ENCODE data around the gene KIAA0319L. TPM values are rescaled to one million over a fixed set of nuclear protein-coding genes. Genes with fewer than 3 reads are reported as not detected.
"Not testable (repeated sequence)": the region's sequence is repeated elsewhere in the genome, so short reads cannot be mapped to it uniquely, and the experiment has no call there.

Gene KIAA0319L
- total RNA-seq, 2 experiments from 2014 or later: 26.5 to 28.1 TPM

- POLR2A ChIA-PET: no interaction called here
These were observed 68.9 kb downstream of the KIAA0319L start for GRCh38 chr1:35488336-35488735.

GRCh38 chr1:35486858-35487408, 70.3 kb downstream of the KIAA0319L start:
- Mint-ChIP-seq H3K36me3 (ENCODE audit: low read depth) (peaks cover 22% of the 10 kb centered on the region), H3K27me3 (no peaks in the 10 kb centered on the region), H3K9me3 (ENCODE audit: low read depth) (peaks cover 17% of the 10 kb centered on the region), H3K27ac (no peak overlapping the region), H3K4me1 (peaks cover 12% of the 10 kb centered on the region), H3K4me3 (no peak overlapping the region)
- ATAC-seq: no peak
- intact Hi-C loops (cut with DNase I, micrococcal nuclease): no loop called here
- POLR2A ChIA-PET: no interaction called here
- CTCF ChIA-PET: interaction anchor here (0.7 kb wide), 1 partner anchor 223 kb away, joined by 3 read pairs; no protein-coding TSS in a partner anchor
- DNase-seq: no peak

More at GRCh38 chr1:35488336-35488735, 68.9 kb downstream of the KIAA0319L start:
- Mint-ChIP-seq H3K27me3 (no peaks in the 10 kb centered on the region), H3K27ac (peak overlapping the region; percentile 4), H3K4me3 (no peak overlapping the region), H3K36me3 (ENCODE audit: low read depth) (peaks cover 22% of the 10 kb centered on the region), H3K4me1 (peaks cover 12% of the 10 kb centered on the region), H3K9me3 (ENCODE audit: low read depth) (peaks cover 17% of the 10 kb centered on the region)
- no peak for DNase-seq
- ATAC-seq: no peak
- CTCF ChIA-PET: interaction anchor here (0.6 to 2.2 kb wide), 7 partner anchors 11 to 87 kb away, joined by 3 to 5 read pairs (median 3); no protein-coding TSS in a partner anchor
- intact Hi-C loops (cut with DNase I, micrococcal nuclease): no loop called here

- DNase-seq: no peak
- Mint-ChIP-seq H3K27ac (no peak overlapping the region), H3K27me3 (no peaks in the 10 kb centered on the region), H3K36me3 (ENCODE audit: low read depth) (peaks cover 6% of the 10 kb centered on the region), H3K4me1 (no peaks in the 10 kb centered on the region), H3K4me3 (no peak overlapping the region), H3K9me3 (ENCODE audit: low read depth) (no peaks in the 10 kb centered on the region)
- ATAC-seq: no peak
- intact Hi-C loops (cut with DNase I, micrococcal nuclease): no loop called here
- ChIA-PET CTCF (no interaction called here), POLR2A (no interaction called here)
These were observed 76.0 kb downstream of the KIAA0319L start for GRCh38 chr1:35481229-35481628.

DNA sequence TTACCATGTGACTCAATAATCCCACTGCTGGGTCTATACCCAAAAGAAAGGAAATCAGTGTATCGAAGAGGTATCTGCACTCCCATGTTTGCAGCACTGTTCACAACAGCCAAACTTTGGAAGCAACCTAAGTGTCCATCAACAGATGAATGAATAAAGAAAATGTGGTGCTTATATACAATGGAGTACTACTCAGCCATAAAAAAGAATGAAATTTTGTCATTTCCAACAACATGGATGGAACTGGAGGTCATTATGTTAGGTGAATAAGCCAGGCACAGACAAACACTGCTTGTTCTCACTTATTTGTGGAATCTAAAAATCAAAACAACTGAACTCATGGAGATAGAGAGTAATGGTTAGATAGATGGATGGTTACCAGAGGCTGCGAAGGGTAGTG, 79.3 kb downstream of the KIAA0319L start:
- H3K27ac Mint-ChIP-seq: no peak overlapping the region
- peaks cover 7% of the 10 kb centered on the region for H3K36me3 Mint-ChIP-seq (ENCODE audit: low read depth)
- POLR2A ChIA-PET: no interaction called here
- H3K4me1 Mint-ChIP-seq: no peaks in the 10 kb centered on the region
- CTCF ChIA-PET: interaction anchor here (0.7 kb wide), 1 partner anchor 228 kb away, joined by 3 read pairs; no protein-coding TSS in a partner anchor
- intact Hi-C loops (cut with DNase I, micrococcal nuclease): no loop called here
- H3K9me3 Mint-ChIP-seq (ENCODE audit: low read depth): no peaks in the 10 kb centered on the region
- H3K27me3 Mint-ChIP-seq: no peaks in the 10 kb centered on the region
- ATAC-seq (no peak), DNase-seq (no peak)
- no peak overlapping the region for H3K4me3 Mint-ChIP-seq

GRCh38 chr1:35475856-35476674, 81.1 kb downstream of the KIAA0319L start:
- POLR2A ChIA-PET: no interaction called here
- no peaks in the 10 kb centered on the region for H3K27me3 Mint-ChIP-seq
- no peak for DNase-seq
- H3K4me1 Mint-ChIP-seq: no peaks in the 10 kb centered on the region
- H3K36me3 Mint-ChIP-seq (ENCODE audit: low read depth): peaks cover 13% of the 10 kb centered on the region
- ATAC-seq: no peak
- H3K27ac Mint-ChIP-seq: no peak overlapping the region
- intact Hi-C loops (cut with DNase I, micrococcal nuclease): no loop called here
- no peaks in the 10 kb centered on the region for H3K9me3 Mint-ChIP-seq (ENCODE audit: low read depth)
- H3K4me3 Mint-ChIP-seq: no peak overlapping the region
- CTCF ChIA-PET: interaction anchor here (0.9 to 4.7 kb wide), 4 partner anchors 12 to 24 kb away, joined by 3 to 25 read pairs (median 3); no protein-coding TSS in a partner anchor

- H3K4me3 Mint-ChIP-seq: no peak overlapping the region
- ChIA-PET POLR2A (no interaction called here), CTCF (interaction anchor here (0.9 to 4.7 kb wide), 4 partner anchors 13 to 24 kb away, joined by 3 to 25 read pairs (median 3); no protein-coding TSS in a partner anchor)
- no peak overlapping the region for H3K27ac Mint-ChIP-seq
- DNase-seq (no peak), ATAC-seq (no peak)
- peaks cover 16% of the 10 kb centered on the region for H3K36me3 Mint-ChIP-seq (ENCODE audit: low read depth)
- no peaks in the 10 kb centered on the region for H3K27me3 Mint-ChIP-seq
- H3K4me1 Mint-ChIP-seq: no peaks in the 10 kb centered on the region
- intact Hi-C loops (cut with DNase I, micrococcal nuclease): no loop called here
- H3K9me3 Mint-ChIP-seq (ENCODE audit: low read depth): no peaks in the 10 kb centered on the region
These were observed 81.8 kb downstream of the KIAA0319L start for GRCh38 chr1:35475356-35475755.

- ATAC-seq; H3K4me1 Mint-ChIP-seq; DNase-seq; H3K27me3 Mint-ChIP-seq; POLR2A ChIA-PET; intact Hi-C loops (cut with DNase I, micrococcal nuclease); H3K4me3 Mint-ChIP-seq; H3K27ac Mint-ChIP-seq; H3K9me3 Mint-ChIP-seq (ENCODE audit: low read depth): not testable (repeated sequence)
- CTCF ChIA-PET: interaction anchor here (0.6 to 4.7 kb wide), 2 partner anchors 22 to 79 kb away, joined by 3 to 25 read pairs; no protein-coding TSS in a partner anchor
- peaks cover 26% of the 10 kb centered on the region for H3K36me3 Mint-ChIP-seq (ENCODE audit: low read depth)
These were observed 84.0 kb downstream of the KIAA0319L start for GRCh38 chr1:35473216-35473615.

DNA sequence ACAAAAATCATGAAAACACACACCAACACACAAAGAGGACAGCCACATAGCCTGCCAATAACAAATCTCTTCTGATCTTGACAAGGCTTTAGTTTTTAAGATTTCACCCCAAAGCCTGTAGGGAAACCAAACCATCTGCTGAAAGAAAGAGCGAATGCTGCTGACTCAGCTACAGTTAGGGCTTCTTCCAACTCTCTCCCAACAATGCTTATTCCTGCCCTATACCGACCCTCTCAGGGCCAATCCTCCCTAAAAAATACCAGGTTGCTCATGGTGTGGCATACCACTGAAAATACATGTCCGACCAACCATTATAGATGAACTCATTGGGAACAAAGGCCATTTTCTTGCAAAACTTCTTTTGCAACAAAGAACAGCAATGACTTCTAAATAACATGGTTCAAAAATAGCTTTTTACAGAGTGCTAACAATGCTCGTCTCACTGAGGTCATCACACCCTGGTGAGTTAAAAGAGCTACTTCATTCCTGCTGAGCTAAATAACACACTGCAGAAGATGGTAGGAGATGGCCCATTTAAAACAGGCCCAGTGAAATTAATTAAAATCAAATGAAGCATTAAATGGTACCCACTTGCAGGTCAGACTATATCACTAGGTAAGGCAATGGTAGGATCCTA, 86.1 kb downstream of the KIAA0319L start:
- Mint-ChIP-seq H3K36me3 (ENCODE audit: low read depth) (peaks cover 29% of the 10 kb centered on the region), H3K27ac (no peak overlapping the region), H3K4me1 (peaks cover 7% of the 10 kb centered on the region), H3K4me3 (no peak overlapping the region), H3K27me3 (no peaks in the 10 kb centered on the region), H3K9me3 (ENCODE audit: low read depth) (no peaks in the 10 kb centered on the region)
- CTCF ChIA-PET: interaction anchor here (0.6 to 2.4 kb wide), 2 partner anchors 20 to 33 kb away, joined by 3 to 13 read pairs; no protein-coding TSS in a partner anchor
- DNase-seq (no peak), ATAC-seq (no peak)
- POLR2A ChIA-PET: interaction anchor here (0.7 kb wide), 1 partner anchor 290 kb away, joined by 4 read pairs; no protein-coding TSS in a partner anchor
- intact Hi-C loops (cut with DNase I, micrococcal nuclease): no loop called here

- Mint-ChIP-seq H3K4me3 (no peak overlapping the region), H3K27ac (no peak overlapping the region), H3K27me3 (no peaks in the 10 kb centered on the region), H3K9me3 (ENCODE audit: low read depth) (peaks cover 4% of the 10 kb centered on the region), H3K36me3 (ENCODE audit: low read depth) (peaks cover 62% of the 10 kb centered on the region), H3K4me1 (peaks cover 18% of the 10 kb centered on the region)
- CTCF ChIA-PET: interaction anchor here (4.3 kb wide), 1 partner anchor 14 kb away, joined by 25 read pairs; no protein-coding TSS in a partner anchor
- DNase-seq: no peak
- intact Hi-C loops (cut with DNase I, micrococcal nuclease): no loop called here
- POLR2A ChIA-PET: no interaction called here
- ATAC-seq: no peak
These were observed 91.1 kb downstream of the KIAA0319L start for GRCh38 chr1:35466120-35466519.

DNA sequence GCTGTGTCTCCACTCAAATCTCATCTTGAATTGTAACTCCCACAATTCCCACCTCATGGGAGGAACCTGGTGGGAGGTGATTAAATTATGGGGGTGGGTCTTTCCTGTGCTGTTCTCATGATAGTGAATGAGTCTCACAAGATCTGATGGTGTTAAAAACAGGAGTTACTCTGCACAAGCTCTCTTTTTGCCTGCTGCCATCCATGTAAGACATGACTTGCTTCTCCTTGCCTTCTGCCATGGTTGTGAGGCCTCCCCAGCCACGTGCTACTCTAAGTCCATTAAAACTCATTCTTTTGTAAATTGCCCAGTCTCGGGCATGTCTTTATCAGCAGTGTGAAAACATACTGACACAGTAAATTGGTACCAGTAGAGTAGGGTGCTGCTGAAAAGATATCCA, 93.5 kb downstream of the KIAA0319L start:
- POLR2A ChIA-PET: not testable (repeated sequence)

DNA sequence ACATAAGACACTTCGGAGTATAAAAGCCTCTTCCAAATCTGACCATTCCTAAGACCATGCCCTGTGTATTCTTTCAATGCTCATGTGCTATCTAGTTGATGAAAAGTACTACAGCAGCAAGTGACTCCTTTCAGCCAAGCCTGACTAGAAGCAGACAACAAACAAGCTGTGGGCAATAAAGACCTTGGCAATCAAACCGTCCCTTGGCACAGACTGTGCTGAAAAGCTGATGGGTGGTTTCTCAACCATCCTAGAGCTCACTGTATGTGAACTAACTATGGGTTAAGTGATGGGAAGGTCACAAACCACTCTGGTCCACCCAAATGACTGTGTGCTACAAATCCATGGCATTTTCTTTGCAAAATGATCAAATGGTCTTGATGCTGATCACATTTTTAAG, 94.0 kb downstream of the KIAA0319L start:
- DNase-seq (no peak), ATAC-seq (no peak)
- Mint-ChIP-seq H3K4me3 (no peak overlapping the region), H3K27me3 (no peaks in the 10 kb centered on the region), H3K27ac (no peak overlapping the region), H3K36me3 (ENCODE audit: low read depth) (peaks cover 55% of the 10 kb centered on the region), H3K9me3 (ENCODE audit: low read depth) (peaks cover 4% of the 10 kb centered on the region), H3K4me1 (peaks cover 14% of the 10 kb centered on the region)
- ChIA-PET POLR2A (no interaction called here), CTCF (no interaction called here)
- intact Hi-C loops (cut with DNase I, micrococcal nuclease): no loop called here

More for the DNA sequence above, 93.5 kb downstream of the KIAA0319L start:
- DNase-seq; intact Hi-C loops (cut with DNase I, micrococcal nuclease); H3K4me3 Mint-ChIP-seq; H3K27me3 Mint-ChIP-seq; H3K27ac Mint-ChIP-seq; ATAC-seq; H3K9me3 Mint-ChIP-seq (ENCODE audit: low read depth): not testable (repeated sequence)
- Mint-ChIP-seq H3K4me1 (peaks cover 18% of the 10 kb centered on the region), H3K36me3 (ENCODE audit: low read depth) (peaks cover 59% of the 10 kb centered on the region)
- CTCF ChIA-PET: interaction anchor here (0.8 kb wide), 1 partner anchor 101 kb away, joined by 3 read pairs; no protein-coding TSS in a partner anchor
